NOMO-1 (cell line): ENCODE data around the gene UBXN11.
"Not testable (repeated sequence)": the region's sequence is repeated elsewhere in the genome, so short reads cannot be mapped to it uniquely, and the experiment has no call there.

Source experiments
- DNase-seq, 2 experiments: peaks; one replicate each; lab custom pipeline; 2025; ENCODE audit not compliant: unreplicated experiment in 2 of 2; lab: John Stamatoyannopoulos, UW

Gene UBXN11

DNA sequence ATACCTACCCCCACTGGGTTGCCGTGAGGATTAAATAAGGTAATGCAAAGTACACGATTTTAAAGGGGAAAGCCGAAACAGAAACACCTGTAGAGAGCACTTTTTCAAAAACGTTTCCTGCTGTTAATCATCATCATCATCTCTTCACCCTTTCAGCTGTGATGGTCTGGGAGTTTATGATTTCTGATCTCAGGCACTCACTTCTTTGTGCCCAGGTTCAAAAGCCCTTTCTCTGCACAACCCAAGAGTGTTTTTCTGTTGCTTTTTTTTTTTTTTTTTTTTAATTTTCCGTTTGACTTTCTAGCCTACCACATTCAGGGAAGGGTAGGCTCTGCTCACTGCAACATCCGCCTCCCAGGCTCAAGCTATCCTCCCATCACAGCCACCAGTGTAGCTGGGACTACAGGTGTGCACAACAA, 936 bp upstream of the UBXN11 start:
- no peak for DNase-seq

GRCh38 chr1:26305667-26306289, 658 bp downstream of the UBXN11 start:
- DNase-seq, result peak; percentile 44 to 74

DNA sequence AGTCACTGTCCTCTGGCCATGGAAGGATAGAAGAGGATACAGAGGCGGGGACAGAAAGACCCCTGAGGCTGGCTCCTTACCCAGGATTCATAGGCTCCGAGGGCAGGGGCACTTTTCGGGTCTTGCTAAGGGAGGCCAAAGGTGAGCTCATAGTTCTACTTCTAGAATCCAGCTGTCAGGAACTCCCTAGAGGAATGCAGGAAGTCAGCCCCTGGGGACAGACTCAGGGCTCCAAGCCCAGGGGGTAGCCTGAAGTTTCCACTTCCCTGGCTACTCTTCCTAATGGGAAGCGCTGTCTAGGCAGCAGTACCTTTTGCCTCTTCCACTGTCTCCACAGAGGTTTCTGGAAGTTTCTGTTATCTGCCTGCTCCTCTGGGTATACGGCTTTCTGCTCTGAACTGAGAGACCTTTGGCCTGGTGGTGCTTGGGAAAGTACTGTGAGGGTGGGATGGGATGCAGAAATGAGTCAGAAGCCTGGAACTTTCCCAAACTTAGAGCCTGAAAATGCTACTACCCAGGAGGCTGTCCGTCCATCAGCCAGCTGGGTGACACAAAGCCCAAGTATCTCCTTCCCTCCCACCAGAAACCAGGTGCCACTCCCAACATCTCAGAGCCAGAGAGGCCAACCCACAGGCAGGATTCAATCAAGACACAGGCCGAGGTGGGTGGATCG, 3.6 kb downstream of the UBXN11 start:
- no peak for DNase-seq

- no peak for DNase-seq
These were observed 5.7 kb downstream of the UBXN11 start for GRCh38 chr1:26300578-26301275.

DNA sequence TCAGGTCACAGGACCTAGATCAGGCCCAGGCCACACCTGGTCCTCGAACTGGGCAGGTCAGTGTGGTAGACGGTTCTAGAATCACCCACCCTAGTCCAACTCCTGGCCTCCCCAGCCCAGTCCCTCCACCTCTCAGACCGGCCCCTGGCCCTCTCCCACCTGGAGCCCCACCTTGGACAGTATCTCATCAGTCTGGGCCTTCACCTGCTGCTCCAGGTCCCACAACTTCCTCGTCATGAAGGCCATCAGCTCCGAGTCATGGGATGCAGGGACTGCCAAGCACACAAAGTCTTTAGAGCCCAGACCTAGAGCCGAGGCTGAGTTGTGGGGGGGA, 8.7 kb downstream of the UBXN11 start:
- no peak for DNase-seq

GRCh38 chr1:26297057-26297790, 9.2 kb downstream of the UBXN11 start:
- no peak for DNase-seq

DNA sequence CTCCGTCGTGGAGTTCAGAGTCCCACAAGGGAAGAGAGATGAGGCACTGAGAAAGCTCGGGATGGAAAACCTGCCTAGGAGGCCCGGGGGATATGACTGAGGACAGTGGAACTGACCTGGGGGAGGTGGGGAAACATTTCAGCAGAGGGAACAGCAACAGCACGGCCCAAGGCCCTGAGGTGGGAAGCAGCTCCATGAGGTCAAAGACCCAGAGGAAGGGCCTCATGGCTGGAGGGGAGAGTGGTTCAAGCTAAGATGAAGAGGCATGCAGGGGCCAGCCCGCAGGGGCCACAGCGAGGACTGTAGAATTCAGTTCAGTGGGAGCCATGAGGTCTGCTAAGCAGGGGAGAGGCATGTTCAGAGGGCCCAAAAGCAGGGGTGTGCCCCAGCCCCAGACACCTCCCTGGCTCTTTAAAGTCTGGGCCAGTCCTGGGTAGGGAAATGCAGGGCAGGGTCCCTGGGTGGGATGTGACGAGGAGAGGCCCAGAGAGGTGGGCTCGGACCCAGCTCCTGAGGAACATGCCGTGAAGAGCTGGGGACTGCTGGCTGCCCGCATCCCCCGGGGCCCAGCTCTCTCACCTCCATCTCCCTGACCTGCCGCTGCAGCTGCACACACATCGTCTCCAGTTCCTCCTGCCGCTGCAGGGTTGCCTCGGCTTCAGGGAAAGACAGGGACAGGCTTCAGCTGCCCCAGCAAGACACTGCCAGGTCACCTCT, 9.9 kb downstream of the UBXN11 start:
- no peak for DNase-seq

GRCh38 chr1:26295194-26296138, 11.0 kb downstream of the UBXN11 start:
- DNase-seq, result no peak

DNA sequence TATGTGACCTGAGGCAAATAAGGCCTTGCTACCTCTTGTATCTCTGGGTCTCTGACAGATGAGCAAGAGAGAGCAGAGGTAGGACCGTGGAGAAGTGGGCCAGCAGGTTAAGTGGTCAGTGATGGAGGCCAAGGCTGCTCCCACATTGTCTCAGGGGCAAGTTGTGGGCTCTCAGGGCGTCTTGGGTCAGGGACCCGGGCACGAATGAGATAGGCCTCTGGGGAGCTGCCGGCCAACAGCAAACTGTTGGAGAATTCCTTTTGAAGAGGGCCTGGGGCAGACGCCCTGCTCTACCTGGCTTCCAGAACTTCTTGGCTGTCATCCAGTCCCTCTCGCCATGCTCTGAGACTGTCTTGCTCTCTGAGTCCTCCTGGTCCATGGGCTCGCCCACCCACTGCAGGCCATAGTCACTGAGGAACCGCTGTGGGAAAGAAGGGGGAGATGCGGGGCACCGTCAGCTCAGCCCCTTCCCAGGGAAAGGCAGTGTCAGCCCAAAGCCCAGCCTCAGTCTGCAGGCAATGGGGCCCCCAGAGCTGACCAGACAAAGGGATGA, 12.4 kb downstream of the UBXN11 start:
- DNase-seq, result no peak

DNA sequence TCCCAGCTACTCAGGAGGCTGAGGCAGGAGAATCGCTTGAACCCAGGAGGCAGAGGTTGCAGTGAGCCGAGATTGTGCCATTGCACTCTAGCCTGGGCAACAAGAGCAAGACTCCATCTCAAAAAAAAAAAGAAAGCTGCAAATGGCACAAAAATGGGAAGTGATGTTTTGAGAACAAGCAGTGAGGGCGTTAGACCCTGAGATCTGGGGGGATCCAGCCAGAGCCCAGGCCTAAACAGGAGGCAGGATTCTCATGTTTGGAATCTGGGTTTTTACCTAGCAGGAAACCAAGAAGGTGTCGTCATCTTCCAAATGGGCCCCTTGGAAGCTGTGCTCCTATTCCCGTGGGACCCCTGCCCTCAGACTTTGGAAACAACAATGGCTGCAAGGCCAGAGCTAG, 13.7 kb downstream of the UBXN11 start:
- DNase-seq, result not testable (repeated sequence)

DNA sequence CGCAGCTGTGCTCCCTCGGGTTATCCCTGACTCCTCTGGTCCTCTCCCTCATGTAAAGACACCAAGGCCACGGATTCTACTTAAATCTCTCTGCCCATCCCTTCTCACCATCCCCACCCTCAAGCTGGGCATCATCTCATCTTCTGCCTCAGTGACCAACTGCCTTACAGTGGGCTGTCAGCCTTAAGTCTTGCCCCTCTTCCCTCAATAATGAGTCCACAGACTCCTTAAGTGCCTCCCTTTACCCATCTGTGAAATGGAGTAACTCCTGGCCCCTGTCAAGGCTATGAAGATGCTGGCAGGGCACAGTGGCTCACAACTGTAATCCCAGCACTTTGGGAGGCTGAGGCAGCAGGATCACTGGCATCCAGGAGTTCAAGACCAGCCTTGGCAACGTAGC, 14.5 kb downstream of the UBXN11 start:
- DNase-seq, result no peak

DNA sequence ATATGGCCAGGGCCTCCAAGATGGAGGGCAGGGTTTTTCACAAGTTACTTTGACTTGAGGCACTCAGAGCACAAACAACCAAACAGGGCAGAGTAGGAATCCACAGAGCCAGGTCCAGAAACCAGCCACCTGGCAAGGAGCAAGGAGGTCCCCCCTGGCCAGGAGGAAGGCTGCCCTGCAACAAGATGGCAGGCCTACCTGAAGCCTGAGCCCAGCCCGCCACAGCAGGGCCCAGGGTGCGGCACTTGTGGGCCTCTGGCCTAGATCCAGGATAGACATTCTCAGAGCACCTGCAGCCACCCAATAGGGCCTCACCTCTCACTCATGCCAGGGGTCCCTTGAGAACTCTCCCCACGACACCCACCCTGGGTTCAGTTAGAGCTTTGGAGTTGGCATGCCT, 15.0 kb downstream of the UBXN11 start:
- DNase-seq, result no peak

GRCh38 chr1:26290882-26291261, 15.6 kb downstream of the UBXN11 start:
- no peak for DNase-seq

DNA sequence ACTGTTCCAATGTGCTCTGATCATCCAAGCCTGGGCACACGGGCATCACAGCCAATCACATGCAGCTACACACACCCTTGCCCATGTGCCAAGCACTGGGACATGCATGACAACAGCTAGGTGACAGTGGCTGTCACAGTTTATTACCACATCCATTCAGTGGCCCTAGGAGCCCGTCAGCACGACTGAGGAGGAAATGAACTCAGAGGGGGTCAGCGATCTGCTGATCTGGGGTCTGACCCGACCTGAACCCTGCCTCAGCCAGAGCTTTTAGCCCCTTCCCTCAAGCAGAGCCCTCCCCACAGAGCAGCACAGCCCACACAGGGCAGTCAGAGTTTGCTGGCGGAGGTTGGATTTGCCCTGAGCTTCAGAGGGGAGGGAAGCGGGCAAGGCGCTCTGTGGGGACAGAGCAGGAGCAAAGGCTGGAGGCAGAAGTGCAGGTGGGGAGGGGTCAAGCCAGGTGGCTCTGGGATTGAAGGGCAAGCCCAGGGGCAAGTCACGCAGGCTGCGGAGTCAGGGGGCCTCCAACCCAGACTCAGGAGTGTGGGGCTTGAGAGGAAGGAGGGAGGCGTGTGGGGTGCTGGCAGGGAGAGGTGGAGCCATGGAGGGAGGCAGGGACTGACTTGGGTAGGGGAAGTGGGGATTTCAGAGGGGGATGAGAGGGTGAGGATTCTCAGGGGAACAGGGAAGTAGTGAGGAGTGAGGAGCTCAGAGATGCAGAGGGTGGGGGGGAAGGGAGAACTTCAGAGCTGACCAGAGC, 16.1 kb downstream of the UBXN11 start:
- peak; percentile 33 to 55 for DNase-seq

DNA sequence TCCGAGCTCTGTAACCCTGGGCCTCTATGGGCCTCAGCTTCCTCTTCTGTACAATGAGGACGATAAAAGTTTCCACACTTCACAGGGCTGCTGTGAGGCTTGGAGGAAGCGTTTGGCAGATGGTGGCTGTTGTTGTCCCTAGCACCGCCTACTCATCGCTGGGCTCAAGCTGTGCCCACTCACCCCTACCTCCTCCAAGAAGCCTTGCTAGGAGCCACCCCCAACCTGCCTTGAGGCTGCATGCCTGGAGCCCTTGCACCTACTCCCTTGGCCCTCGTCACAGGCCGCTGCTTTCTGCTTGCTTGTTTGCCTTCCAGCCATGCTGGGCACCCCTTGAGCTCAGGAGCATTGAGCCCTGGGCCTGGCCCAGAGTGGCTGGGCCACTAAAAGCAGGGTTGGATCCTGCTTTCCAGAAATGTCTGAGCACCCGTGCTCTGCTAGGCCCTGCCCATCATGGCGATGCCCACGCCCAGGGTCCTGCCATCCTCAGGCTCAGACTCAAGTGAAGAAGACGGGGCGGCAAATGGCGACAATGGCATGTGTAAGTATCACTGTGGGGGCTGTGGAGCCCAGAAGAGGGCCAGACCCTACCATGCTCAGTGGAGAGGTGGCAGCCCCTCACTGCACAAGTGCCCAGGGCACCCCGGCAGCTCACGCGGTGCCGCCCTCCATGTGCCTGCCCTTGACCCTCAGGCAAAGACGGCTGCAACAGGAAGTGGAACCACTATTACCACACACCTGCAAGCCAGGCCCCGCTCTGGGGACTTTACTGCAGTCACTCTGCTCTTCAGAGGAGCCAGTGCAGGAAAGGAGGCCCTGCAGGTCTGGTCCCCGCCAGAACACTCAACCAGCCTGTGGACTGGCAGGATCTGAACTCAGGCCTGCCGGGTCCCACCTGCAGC, 17.0 kb downstream of the UBXN11 start:
- DNase-seq, result peak; percentile 93 to 94

DNA sequence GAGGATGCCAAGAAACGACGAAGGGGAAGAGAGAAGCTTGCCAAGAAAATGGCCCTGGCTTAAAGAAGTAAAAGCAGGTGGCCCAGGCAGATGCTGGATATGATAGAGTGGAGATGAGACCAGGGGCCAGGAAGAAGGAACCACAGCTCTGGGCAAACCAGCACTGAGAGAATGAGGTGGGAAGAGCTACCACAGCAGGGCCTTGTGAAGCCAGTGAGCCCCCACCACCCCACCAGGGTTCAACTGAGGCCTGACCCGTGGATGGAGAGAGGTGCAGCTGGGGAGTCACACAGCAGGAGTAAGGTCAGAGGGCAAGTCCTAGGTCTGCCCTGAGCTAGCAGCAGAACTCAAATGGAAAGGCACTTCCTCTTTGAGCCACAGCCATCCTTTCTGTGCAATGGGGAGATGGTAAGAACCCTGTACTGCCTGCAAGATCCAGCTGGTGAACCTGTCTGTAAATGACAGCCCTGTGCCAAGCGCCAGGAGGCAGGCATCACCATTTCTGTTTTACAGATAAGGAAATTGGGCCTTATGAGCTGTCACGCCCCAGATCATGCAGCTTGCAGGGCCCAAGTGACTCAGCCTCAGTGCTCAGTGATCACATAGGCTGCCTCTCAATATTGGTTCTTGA, 18.0 kb downstream of the UBXN11 start:
- DNase-seq, result peak; percentile 19 to 32

DNA sequence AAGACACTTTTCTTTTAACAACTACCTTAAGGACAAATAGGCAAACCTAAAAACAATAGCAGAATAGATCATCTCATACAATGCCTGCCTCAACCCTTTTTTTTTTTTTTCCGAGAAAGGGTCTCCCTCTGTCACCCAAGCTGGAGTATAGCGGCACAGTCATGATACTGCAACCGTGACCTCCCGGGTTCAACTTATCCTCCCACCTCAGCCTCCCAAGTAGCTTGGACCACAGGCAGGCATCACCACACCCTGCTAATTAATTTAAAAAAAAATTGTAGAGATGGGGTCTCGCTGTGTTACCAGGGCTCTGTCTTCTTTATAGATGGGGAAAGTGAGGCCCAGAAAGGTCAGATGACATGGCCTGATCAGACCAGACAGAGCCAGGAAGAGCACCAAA, 18.6 kb downstream of the UBXN11 start:
- DNase-seq, result no peak
